IgD-negative memory B cell (primary cell): ENCODE data around the gene CBFB. TPM values are rescaled to one million over a fixed set of nuclear protein-coding genes. Genes with fewer than 3 reads are reported as not detected.

Experiments used
- H3K27ac Mint-ChIP-seq, 3 donors: one replicate each; pipeline ENCODE4 v1.8.0; 2020 to 2022; ENCODE audit warnings: mild to moderate bottlenecking in 3 of 3, mixed read lengths in 3 of 3, moderate library complexity in 1 of 3
- H3K27me3 Mint-ChIP-seq: one replicate; pipeline ENCODE4 v1.8.0; 2021; ENCODE audit warnings: mixed read lengths
- H3K36me3 Mint-ChIP-seq: one replicate; pipeline ENCODE4 v1.8.0; 2020; ENCODE audit warnings: mild to moderate bottlenecking, mixed read lengths
- H3K4me1 Mint-ChIP-seq, 3 donors: one replicate each; pipeline ENCODE4 v1.8.0; 2020 to 2022; ENCODE audit warnings: mixed read lengths in 3 of 3, mild to moderate bottlenecking in 1 of 3
- H3K4me3 Mint-ChIP-seq, 4 donors: one replicate each; pipeline ENCODE4 v1.8.0; 2020 to 2022; ENCODE audit warnings: mild to moderate bottlenecking in 4 of 4, mixed read lengths in 4 of 4, moderate library complexity in 3 of 4
- H3K9me3 Mint-ChIP-seq, 3 donors: one replicate each; pipeline ENCODE4 v1.8.0; 2020 to 2021; ENCODE audit warnings: mixed read lengths in 3 of 3, mild to moderate bottlenecking in 1 of 3
- polyA plus RNA-seq: library from polyadenylated mRNA; unstranded; fragments of 300-500 nt; fragmentation: Illumina TruSeq; gene quantifications from one replicate; pipeline ENCODE4 v1.2.3, GENCODE V29; 2021

The CBFB gene
- polyA plus RNA-seq, 1 donor from 2014 or later = 43.3 TPM

GRCh38 chr16:67142342-67142741 lies 113.4 kb downstream of the CBFB start:
- Mint-ChIP-seq H3K27me3 (no peaks in the 10 kb centered on the region), H3K36me3 (peaks cover 13% of the 10 kb centered on the region), H3K27ac (peak overlapping the region in 1 of 3 donors; percentile 77), H3K4me3 (no peak overlapping the region), H3K9me3 (no peaks in the 10 kb centered on the region), H3K4me1 (no peaks in the 10 kb centered on the region)

GRCh38 chr16:67144943-67145342 lies 116.0 kb downstream of the CBFB start:
- H3K36me3 Mint-ChIP-seq = peaks cover 12% of the 10 kb centered on the region
- no peak overlapping the region for H3K27ac Mint-ChIP-seq
- no peak overlapping the region for H3K4me3 Mint-ChIP-seq
- peaks cover 0 to 5% (median 1%) of the 10 kb centered on the region in 3 donors for H3K4me1 Mint-ChIP-seq
- H3K27me3 Mint-ChIP-seq = peaks cover 6% of the 10 kb centered on the region
- no peaks in the 10 kb centered on the region for H3K9me3 Mint-ChIP-seq

DNA sequence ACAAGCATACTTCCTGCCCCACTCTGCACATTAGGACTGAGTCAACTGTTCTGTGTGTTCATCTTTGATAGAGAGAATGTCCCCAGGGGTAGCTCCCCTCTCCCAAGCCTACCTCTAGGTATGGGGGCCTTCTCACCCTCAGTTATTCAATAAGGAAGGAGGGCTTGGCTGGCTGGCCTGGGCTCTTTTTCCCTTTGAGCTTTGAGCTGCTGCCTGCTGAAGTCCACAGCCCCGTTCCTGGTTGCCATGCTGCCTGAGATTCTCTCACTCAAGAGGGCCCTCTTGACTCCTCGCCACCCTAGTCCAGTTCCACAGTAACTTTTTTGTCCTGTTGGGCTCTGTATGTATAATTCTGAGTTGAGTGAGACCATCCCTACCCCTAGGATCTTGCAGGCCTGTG lies 116.8 kb downstream of the CBFB start:
- H3K4me1 Mint-ChIP-seq = peaks cover 0 to 5% (median 1%) of the 10 kb centered on the region in 3 donors
- peaks cover 12% of the 10 kb centered on the region for H3K36me3 Mint-ChIP-seq
- H3K4me3 Mint-ChIP-seq = no peak overlapping the region
- no peaks in the 10 kb centered on the region for H3K9me3 Mint-ChIP-seq
- no peak overlapping the region for H3K27ac Mint-ChIP-seq
- peaks cover 6% of the 10 kb centered on the region for H3K27me3 Mint-ChIP-seq

DNA sequence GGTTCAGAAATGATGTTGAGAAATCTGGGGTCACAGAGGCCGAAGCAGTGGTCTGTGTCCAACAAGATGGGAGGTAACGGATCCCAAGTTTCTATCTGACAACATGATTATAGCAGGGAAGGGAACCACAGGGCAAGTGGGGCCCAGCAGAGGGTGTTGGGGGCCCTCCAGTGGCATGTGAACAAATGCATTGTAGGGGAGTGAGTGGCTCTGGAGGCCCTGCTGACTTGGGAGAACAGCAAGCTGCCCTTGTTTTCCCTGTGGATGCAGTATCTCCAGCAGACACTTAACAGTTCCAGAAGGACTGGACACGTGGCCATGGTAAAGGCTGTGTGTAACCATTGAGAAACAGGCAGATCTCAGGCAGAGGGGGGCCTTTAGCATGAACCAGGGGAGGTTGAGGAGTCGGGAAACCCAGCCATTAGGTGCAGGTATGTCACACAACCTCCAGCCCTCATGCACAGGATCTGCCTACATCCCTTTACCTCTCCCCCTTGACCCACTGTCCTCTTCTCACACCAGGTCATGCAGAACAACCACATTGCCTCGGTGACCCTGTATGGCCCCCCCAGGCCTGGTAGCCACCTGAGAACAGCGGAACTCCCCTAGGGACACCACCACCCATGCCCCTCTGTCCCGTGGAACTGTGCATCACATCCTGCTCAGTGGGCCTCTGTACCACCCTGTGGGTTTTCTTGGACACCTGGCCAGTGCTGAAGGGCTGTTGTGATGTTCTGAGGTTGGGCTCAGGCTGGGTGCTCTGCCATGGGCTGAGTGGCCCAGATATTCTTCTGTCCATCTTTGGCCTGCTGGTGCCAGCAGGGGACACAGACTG lies 117.8 kb downstream of the CBFB start:
- Mint-ChIP-seq H3K36me3 (peaks cover 12% of the 10 kb centered on the region), H3K4me3 (no peak overlapping the region), H3K27ac (peak overlapping the region in 2 of 3 donors; percentile 32 to 83), H3K4me1 (peaks cover 1 to 5% (median 3%) of the 10 kb centered on the region in 3 donors), H3K27me3 (peaks cover 6% of the 10 kb centered on the region), H3K9me3 (no peaks in the 10 kb centered on the region)

- peaks cover 1 to 5% (median 3%) of the 10 kb centered on the region in 3 donors for H3K4me1 Mint-ChIP-seq
- H3K27ac Mint-ChIP-seq = peak overlapping the region in 1 of 3 donors; percentile 32
- peaks cover 6% of the 10 kb centered on the region for H3K27me3 Mint-ChIP-seq
- H3K9me3 Mint-ChIP-seq = no peaks in the 10 kb centered on the region
- H3K4me3 Mint-ChIP-seq = no peak overlapping the region
- peaks cover 12% of the 10 kb centered on the region for H3K36me3 Mint-ChIP-seq
These were observed 118.6 kb downstream of the CBFB start for GRCh38 chr16:67147437-67148140.

DNA sequence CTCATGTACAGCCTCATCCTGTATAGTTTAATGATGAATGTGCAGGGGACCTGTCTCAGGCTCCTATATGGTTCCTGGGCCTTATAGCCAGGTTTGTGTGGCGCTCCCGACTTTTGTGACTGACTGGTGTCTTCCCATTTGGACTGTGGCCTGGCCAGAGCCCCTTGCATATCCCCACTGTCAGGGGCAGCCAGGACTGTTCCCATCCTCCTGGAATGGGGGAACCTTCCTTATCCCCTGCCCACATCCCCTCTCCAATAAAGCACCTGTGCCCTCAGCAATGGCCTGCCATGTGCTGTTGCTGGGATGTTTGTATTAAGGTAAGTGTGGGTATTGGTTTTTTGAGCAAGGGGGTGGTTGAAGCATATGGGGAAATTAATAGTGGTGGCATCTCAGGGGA lies 119.3 kb downstream of the CBFB start:
- Mint-ChIP-seq H3K27ac (no peak overlapping the region), H3K4me3 (peak overlapping the region in 1 of 4 donors; percentile 53), H3K4me1 (peaks cover 1 to 5% (median 3%) of the 10 kb centered on the region in 3 donors), H3K9me3 (no peaks in the 10 kb centered on the region), H3K27me3 (peaks cover 6% of the 10 kb centered on the region), H3K36me3 (peaks cover 12% of the 10 kb centered on the region)

- peaks cover 9% of the 10 kb centered on the region for H3K36me3 Mint-ChIP-seq
- peak overlapping the region in 1 of 4 donors; percentile 53 for H3K4me3 Mint-ChIP-seq
- no peaks in the 10 kb centered on the region for H3K9me3 Mint-ChIP-seq
- H3K27me3 Mint-ChIP-seq = peaks cover 6% of the 10 kb centered on the region
- H3K4me1 Mint-ChIP-seq = peaks cover 1 to 5% (median 5%) of the 10 kb centered on the region in 3 donors
- H3K27ac Mint-ChIP-seq = peak overlapping the region in 1 of 3 donors; percentile 35
These were observed 119.8 kb downstream of the CBFB start for GRCh38 chr16:67148656-67149275.

- Mint-ChIP-seq H3K9me3 (no peaks in the 10 kb centered on the region), H3K4me1 (peaks cover 3 to 7% (median 5%) of the 10 kb centered on the region in 3 donors), H3K27ac (peak overlapping the region in 1 of 3 donors; percentile 35), H3K4me3 (peak overlapping the region in 3 of 4 donors; percentile 48 to 53 (median 51)), H3K27me3 (peaks cover 6% of the 10 kb centered on the region), H3K36me3 (peaks cover 8% of the 10 kb centered on the region)
These were observed 120.5 kb downstream of the CBFB start for GRCh38 chr16:67149276-67150046.

DNA sequence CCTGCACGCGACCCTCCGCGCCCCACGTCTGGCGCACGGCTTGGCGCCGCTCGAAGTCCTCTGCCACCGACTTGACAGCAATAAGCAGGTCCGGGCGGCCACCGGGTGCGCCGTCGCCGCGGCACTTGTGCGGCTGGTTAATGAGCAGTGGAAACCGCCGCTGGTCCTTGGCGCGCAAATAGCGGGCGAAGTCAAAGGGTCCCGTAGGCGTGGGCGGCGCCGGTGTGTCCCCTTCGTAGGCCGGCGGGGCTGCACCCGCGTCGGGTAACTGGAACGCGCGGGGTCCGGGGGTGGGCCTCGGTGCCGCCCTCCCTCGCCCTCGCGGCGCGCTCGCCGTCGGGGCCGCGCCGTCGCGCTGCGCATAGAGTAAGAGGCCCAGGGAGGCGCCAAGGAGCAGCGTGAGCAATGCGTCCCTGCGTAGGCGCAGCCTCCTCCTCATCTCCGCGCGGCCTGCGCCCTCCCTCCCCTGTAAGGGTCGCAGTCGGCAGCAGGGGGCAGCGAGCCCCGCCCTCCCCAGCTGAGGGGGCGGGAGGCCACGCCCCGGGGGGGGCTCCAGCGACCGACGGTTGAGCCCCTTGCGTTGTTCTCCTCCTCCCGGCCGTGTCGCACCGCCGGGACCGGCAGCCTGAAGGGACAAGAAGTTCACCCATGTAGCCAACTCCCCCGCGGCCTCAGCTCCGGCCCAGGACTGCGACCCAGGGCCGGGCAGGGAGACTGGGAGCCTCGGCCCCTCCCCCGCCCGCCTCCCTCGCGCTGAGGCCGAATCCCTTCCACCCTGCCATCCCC lies 121.3 kb downstream of the CBFB start:
- peaks cover 4 to 7% (median 5%) of the 10 kb centered on the region in 3 donors for H3K4me1 Mint-ChIP-seq
- H3K27ac Mint-ChIP-seq = no peak overlapping the region
- no peaks in the 10 kb centered on the region for H3K9me3 Mint-ChIP-seq
- peaks cover 6% of the 10 kb centered on the region for H3K27me3 Mint-ChIP-seq
- peak overlapping the region in 2 of 4 donors; percentile 23 to 75 for H3K4me3 Mint-ChIP-seq
- peaks cover 2% of the 10 kb centered on the region for H3K36me3 Mint-ChIP-seq

Other genes with a start within 250 kb of the CBFB start
- not detected for gene TERB1, start 227.6 kb upstream of the CBFB start, polyA plus RNA-seq
- gene NAE1, start 198.2 kb upstream of the CBFB start, polyA plus RNA-seq = 55.5 TPM
- gene CA7, start 184.7 kb upstream of the CBFB start, polyA plus RNA-seq = not detected
- gene PDP2, start 148.6 kb upstream of the CBFB start, polyA plus RNA-seq = 0.78 TPM
- gene CDH16, start 110.3 kb upstream of the CBFB start, polyA plus RNA-seq = not detected
- not detected for gene RRAD, start 103.6 kb upstream of the CBFB start, polyA plus RNA-seq
- 104 TPM for gene CIAO2B, start 94.7 kb upstream of the CBFB start, polyA plus RNA-seq
- gene CES2, start 93.6 kb upstream of the CBFB start, polyA plus RNA-seq = 26.9 TPM
- gene CES3, start 67.9 kb upstream of the CBFB start, polyA plus RNA-seq = 0.35 TPM
- gene CES4A, start 40.6 kb upstream of the CBFB start, polyA plus RNA-seq = 1.4 TPM
- gene PHAF1, start 80.8 kb downstream of the CBFB start, polyA plus RNA-seq = 14.5 TPM
- gene B3GNT9, start 121.8 kb downstream of the CBFB start, polyA plus RNA-seq = 0.45 TPM
- gene TRADD, start 130.8 kb downstream of the CBFB start, polyA plus RNA-seq = 103 TPM
- gene FBXL8, start 130.8 kb downstream of the CBFB start, polyA plus RNA-seq = 3.7 TPM
- not detected for gene HSF4, start 135.6 kb downstream of the CBFB start, polyA plus RNA-seq
- gene NOL3, start 141.4 kb downstream of the CBFB start, polyA plus RNA-seq = not detected
- gene MATCAP1, start 154.8 kb downstream of the CBFB start, polyA plus RNA-seq = 0.56 TPM
- not detected for gene EXOC3L1, start 161.0 kb downstream of the CBFB start, polyA plus RNA-seq
- gene E2F4, start 163.0 kb downstream of the CBFB start, polyA plus RNA-seq = 73.7 TPM
- gene ELMO3, start 170.0 kb downstream of the CBFB start, polyA plus RNA-seq = 0.35 TPM
- gene TMEM208, start 198.0 kb downstream of the CBFB start, polyA plus RNA-seq = 64.2 TPM
- 3.8 TPM for gene FHOD1, start 218.3 kb downstream of the CBFB start, polyA plus RNA-seq
- gene SLC9A5, start 219.8 kb downstream of the CBFB start, polyA plus RNA-seq = 0.75 TPM